Measurements from ENCODE around the gene NRDC.
"Not testable (repeated sequence)": the region's sequence is repeated elsewhere in the genome, so short reads cannot be mapped to it uniquely, and the experiment has no call there.

Gene NRDC

GRCh38 chr1:51894748-51895147, 16.2 kb upstream of the NRDC start:
- not testable (repeated sequence) for DNase-seq

- no peak for DNase-seq
Measured at GRCh38 chr1:51878308-51878615, 265 bp downstream of the NRDC start.

- DNase-seq = no peak
Measured at GRCh38 chr1:51877434-51878307, 856 bp downstream of the NRDC start.

GRCh38 chr1:51875836-51876235, 2.7 kb downstream of the NRDC start:
- DNase-seq = no peak

- no peak for DNase-seq
Measured at GRCh38 chr1:51875291-51875772, 3.2 kb downstream of the NRDC start.

GRCh38 chr1:51873270-51873669, 5.3 kb downstream of the NRDC start:
- not testable (repeated sequence) for DNase-seq

- no peak for DNase-seq
Measured at GRCh38 chr1:51871351-51871975, 7.1 kb downstream of the NRDC start.

- DNase-seq = no peak
Measured at GRCh38 chr1:51870603-51871350, 7.8 kb downstream of the NRDC start.

- DNase-seq = no peak
Measured at GRCh38 chr1:51867479-51868232, 10.9 kb downstream of the NRDC start.

- DNase-seq = no peak
Measured at GRCh38 chr1:51863384-51863783, 15.1 kb downstream of the NRDC start.

GRCh38 chr1:51861669-51862068, 16.9 kb downstream of the NRDC start:
- no peak for DNase-seq

- DNase-seq = no peak
Measured at GRCh38 chr1:51859735-51860134, 18.8 kb downstream of the NRDC start.

- no peak for DNase-seq
Measured at GRCh38 chr1:51859333-51859732, 19.2 kb downstream of the NRDC start.

GRCh38 chr1:51858892-51859291, 19.6 kb downstream of the NRDC start:
- DNase-seq = no peak

GRCh38 chr1:51856745-51857144, 21.8 kb downstream of the NRDC start:
- no peak for DNase-seq

GRCh38 chr1:51855624-51856023, 22.9 kb downstream of the NRDC start:
- DNase-seq = no peak

GRCh38 chr1:51853360-51853759, 25.2 kb downstream of the NRDC start:
- no peak for DNase-seq

GRCh38 chr1:51851882-51852396, 26.6 kb downstream of the NRDC start:
- no peak for DNase-seq

- no peak for DNase-seq
Measured at GRCh38 chr1:51850420-51851223, 27.9 kb downstream of the NRDC start.

GRCh38 chr1:51847294-51847920, 31.1 kb downstream of the NRDC start:
- DNase-seq = no peak

- DNase-seq = no peak
Measured at GRCh38 chr1:51843948-51844347, 34.6 kb downstream of the NRDC start.

Measured in activated CD4-positive, alpha-beta T cell treated with anti-CD3 and anti-CD28 coated beads, Interleukin-2, amount 50 U/mL, for 1 hour (primary cell).